Fibroblast of the aortic adventitia (primary cell): ENCODE results near the gene RYK. TPM values are rescaled to one million over a fixed set of nuclear protein-coding genes. Genes with fewer than 3 reads are reported as not detected.

Experiments used
- DNase-seq: peaks from one replicate; pipeline ENCODE4 v3.0.0-alpha.2; 2010; ENCODE audit warnings: low read depth
- H3K4me3 ChIP-seq: 2 replicates; pipeline ENCODE4 v1.5.1; 2011; ENCODE audit warnings: low read depth, mild to moderate bottlenecking, control low read depth, low read length, moderate library complexity
- total RNA-seq: library from RNA; depleted of rRNA; stranded (reverse); fragments of >200 nt; gene quantifications from 2 replicates; pipeline ENCODE4 v1.2.3, GENCODE V29; 2012; ENCODE audit warnings: low replicate concordance
- TF ChIP-seq, protein P1 (sequence below): IDR thresholded peaks from 2 replicates; pipeline ENCODE4 v1.5.1; 2011; ENCODE audit warnings: mild to moderate bottlenecking, low read length, control low read depth, inconsistent platforms; ENCODE audit not compliant: insufficient read depth

RYK gene
- total RNA-seq, 1 donor = 87.2 TPM

DNA sequence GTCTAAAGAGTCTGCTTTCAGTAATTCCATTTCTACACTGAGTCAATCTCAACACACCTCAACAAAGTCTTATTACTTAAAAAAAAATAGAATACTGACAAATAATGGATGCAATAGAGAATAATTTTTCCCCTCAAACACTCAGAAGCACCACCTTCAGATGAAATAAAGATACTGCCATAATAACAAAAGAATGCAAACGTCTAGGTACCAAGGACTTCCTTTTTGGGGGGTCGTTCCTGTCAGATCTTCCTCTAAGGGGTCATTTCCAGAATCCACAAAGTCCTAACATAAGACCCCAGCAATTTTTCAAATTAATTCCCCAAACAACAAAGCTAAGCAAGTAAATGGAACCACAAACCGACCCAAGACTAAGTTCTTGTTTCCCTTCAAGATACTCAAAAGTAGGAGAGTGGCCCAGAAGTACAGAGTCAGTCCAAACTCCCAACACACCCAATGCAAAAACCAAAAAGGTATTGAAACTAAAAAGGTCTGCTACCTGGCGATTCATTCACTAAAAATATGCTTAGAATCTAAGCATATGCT is 1.3 kb downstream of the RYK start:
- peak overlapping the region; percentile 71 for H3K4me3 ChIP-seq
- DNase-seq = no peak
- TF ChIP-seq, protein P1, sequence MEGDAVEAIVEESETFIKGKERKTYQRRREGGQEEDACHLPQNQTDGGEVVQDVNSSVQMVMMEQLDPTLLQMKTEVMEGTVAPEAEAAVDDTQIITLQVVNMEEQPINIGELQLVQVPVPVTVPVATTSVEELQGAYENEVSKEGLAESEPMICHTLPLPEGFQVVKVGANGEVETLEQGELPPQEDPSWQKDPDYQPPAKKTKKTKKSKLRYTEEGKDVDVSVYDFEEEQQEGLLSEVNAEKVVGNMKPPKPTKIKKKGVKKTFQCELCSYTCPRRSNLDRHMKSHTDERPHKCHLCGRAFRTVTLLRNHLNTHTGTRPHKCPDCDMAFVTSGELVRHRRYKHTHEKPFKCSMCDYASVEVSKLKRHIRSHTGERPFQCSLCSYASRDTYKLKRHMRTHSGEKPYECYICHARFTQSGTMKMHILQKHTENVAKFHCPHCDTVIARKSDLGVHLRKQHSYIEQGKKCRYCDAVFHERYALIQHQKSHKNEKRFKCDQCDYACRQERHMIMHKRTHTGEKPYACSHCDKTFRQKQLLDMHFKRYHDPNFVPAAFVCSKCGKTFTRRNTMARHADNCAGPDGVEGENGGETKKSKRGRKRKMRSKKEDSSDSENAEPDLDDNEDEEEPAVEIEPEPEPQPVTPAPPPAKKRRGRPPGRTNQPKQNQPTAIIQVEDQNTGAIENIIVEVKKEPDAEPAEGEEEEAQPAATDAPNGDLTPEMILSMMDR = peak; percentile 0

DNA sequence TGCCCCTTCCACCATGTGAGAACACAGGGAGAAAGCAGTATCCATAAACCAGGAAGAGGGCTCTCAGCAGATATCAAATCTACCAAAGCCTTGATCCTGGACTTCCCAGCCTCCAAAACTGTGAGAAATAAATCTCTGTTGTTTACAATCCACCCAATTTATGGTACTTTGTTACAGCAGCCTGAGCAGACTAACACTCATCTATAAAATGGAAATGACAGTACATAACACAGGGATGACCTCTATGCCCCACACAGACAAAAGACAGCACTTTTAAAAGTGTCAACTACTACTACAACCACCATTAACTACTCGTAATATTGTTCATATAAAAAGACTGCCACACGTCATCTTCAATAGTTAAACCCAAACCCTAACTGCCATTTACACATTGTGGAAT is 5.7 kb downstream of the RYK start:
- DNase-seq = no peak
- H3K4me3 ChIP-seq = no peak overlapping the region
- TF ChIP-seq, protein P1 = no peak

DNA sequence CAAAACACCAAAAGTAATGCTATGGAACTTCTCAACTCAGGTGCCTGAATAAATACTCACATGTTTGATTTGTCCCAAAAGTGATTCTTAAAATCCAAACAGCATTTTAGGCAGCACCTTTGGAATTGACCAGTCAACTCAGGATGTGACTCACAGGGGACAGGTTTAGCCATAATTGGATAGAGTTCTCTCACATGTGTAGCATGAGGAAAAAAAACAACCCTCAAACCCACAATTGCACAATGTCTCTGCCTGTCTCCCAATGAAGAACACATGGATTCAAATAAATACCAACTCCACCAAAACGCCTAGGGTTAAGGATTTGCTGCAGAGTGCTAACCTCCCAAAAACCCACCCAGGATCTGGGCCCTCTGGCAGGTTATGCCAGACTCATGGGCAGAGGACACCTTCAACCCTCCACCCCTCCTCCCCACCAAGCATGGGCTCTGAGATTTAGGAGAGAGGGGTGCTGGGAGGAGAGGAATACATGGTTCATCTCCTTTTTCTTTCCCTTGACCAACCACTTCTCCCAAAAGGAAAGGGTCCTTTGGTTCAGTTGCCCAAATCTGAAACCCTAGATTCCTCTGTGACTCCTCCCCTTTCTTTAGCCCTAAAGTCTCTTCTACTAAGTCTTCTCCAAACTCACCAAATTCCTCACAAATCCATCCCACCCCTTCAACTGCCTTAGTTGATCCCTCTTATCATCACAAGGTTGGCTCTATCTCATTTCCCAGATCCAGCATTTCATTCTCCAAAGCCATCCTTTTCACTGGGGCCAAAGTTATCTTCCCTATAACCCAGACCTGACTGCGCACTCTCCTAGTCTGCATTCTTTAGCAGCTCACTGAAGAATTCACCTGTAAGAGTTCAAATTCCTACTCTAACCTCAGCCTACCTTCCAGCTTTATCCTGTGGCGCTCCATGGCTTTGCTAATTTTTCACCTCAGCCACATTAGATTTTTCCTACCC is 7.7 kb downstream of the RYK start:
- TF ChIP-seq, protein P1 = no peak
- DNase-seq = peak; percentile 88

DNA sequence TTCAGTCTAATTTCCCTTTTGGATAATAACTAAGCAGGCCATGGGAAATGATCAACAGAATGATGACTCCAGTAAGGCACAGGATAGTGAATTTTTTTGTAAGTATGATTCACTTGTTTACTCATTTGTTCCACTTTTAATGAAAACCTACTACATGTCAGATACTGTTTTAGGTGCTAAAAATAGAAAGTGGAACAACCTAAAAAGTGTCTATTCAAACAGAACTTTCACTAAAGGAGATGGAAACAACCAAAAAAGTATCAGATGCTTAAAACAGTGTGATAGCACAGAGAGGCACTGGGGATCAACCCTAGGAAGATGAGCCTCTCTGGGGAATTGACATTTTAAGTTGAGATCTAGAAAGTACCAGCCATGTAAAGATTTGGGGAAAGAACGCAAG is 11.1 kb downstream of the RYK start:
- no peak for DNase-seq
- TF ChIP-seq, protein P1 = no peak
- H3K4me3 ChIP-seq = no peak overlapping the region

More for the DNA sequence above, 7.7 kb downstream of the RYK start:
- no peak overlapping the region for H3K4me3 ChIP-seq

DNA sequence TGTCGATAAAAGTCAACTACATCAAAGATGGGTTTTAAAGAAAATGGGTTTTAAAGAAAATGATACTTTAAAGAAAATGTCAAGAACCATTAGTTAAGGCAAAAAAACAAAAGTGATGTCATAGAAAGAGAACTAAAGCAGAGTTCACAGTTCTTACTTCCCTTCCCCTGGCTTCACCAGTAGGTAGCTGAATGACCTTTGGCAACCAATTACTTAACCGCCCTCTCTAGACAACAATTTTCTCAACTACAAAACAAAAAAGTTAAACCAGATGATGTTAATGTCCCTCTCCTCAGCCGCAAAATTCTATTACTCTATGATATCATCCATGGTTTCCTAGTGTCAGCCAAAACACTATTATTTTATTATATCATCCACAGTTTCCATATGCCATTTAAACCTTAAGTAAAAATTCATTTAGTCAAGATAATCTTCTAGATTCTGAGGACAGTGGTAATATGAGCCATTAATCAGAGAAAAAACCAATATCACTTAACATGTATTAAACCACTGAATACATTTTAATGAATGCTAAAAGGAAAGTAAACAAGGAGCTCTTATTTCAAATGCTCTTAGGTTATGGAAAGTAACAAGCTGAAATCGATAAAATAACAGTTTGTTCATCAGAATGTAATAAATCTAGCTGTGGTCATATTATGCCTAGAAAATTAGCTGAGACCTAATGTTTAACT is 13.1 kb downstream of the RYK start:
- no peak for DNase-seq
- TF ChIP-seq, protein P1 = no peak
- H3K4me3 ChIP-seq = no peak overlapping the region

DNA sequence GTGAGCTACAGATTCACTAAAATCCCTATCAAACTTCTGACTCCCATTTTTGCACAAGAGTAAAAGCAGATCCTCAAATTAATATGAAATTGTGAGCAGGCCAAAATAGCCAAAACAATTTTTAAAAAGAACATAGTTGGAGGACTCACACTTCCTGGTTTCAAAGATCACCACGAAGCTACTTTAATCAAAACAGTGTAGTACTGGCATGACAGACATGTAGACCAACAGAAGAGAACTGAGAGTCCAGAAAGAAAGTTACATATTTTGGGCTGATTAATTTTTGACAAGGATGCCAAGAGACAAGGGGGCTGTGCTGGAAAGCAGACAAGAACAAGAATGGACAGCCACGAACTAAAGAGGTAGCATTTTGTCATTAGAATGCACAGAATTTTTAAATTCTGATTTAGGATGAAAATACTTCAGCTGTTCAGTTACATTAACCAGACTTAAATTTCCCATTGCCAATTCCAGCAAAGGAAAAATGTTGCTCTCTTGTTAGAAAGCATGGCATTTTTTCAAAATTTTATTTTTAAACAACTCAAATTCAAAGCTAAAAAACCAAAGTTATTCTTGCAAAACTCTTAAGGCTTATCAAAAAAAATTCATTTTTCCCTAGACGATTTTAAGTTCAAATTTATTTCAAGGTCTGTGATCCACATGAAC is 14.0 kb downstream of the RYK start:
- DNase-seq = peak; percentile 56
- TF ChIP-seq, protein P1 = no peak
- H3K4me3 ChIP-seq = no peak overlapping the region
